ENCODE measurements around the gene AHRR. TPM values are rescaled to one million over a fixed set of nuclear protein-coding genes. Genes with fewer than 3 reads are reported as not detected.

AHRR gene
- total and polyA plus RNA-seq, 3 donors from 2014 or later = 36.9 to 68.5 (median 43.4) TPM

GRCh38 chr5:318931-319601 is 2.4 kb upstream of the AHRR start:
- Histone ChIP-seq H3K27ac (no peak overlapping the region), H3K4me3 (no peak overlapping the region), H3K4me1 (no peaks in the 10 kb centered on the region), H3K36me3 (ENCODE audit: low read depth, missing control alignments) (no peaks in the 10 kb centered on the region), H3K27me3 (no peaks in the 10 kb centered on the region), H3K9me3 (no peaks in the 10 kb centered on the region)
- DNase-seq = peak; percentile 11
- WGBS, 2 donors = 48 to 50% methylated on average over 10 to 18 of the region's 18 CpGs
- TF ChIP-seq, protein P1, sequence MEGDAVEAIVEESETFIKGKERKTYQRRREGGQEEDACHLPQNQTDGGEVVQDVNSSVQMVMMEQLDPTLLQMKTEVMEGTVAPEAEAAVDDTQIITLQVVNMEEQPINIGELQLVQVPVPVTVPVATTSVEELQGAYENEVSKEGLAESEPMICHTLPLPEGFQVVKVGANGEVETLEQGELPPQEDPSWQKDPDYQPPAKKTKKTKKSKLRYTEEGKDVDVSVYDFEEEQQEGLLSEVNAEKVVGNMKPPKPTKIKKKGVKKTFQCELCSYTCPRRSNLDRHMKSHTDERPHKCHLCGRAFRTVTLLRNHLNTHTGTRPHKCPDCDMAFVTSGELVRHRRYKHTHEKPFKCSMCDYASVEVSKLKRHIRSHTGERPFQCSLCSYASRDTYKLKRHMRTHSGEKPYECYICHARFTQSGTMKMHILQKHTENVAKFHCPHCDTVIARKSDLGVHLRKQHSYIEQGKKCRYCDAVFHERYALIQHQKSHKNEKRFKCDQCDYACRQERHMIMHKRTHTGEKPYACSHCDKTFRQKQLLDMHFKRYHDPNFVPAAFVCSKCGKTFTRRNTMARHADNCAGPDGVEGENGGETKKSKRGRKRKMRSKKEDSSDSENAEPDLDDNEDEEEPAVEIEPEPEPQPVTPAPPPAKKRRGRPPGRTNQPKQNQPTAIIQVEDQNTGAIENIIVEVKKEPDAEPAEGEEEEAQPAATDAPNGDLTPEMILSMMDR (IDR thresholded peaks at IDR 0.05) = no peak
- TF ChIP-seq POLR2A (IDR thresholded peaks at IDR 0.05) = no peak
- intact Hi-C loops (cut with DNase I; ENCODE audit: low total_unique reads) = no loop called here

- no peaks in the 10 kb centered on the region for H3K4me1 ChIP-seq
- H3K27ac ChIP-seq = no peak overlapping the region
- peak; percentile 16 for DNase-seq
- H3K4me3 ChIP-seq = peak overlapping the region; percentile 41 to 50
- no peak for TF ChIP-seq POLR2A (IDR thresholded peaks at IDR 0.05)
- TF ChIP-seq, protein P1 (IDR thresholded peaks at IDR 0.05) = no peak
- 0 to 7% methylated on average over 11 to 65 of the region's 65 CpGs for WGBS, 2 donors
- no peaks in the 10 kb centered on the region for H3K9me3 ChIP-seq
- no peaks in the 10 kb centered on the region for H3K36me3 ChIP-seq (ENCODE audit: low read depth, missing control alignments)
- intact Hi-C loops (cut with DNase I; ENCODE audit: low total_unique reads) = no loop called here
- H3K27me3 ChIP-seq = no peaks in the 10 kb centered on the region
Observed at GRCh38 chr5:320524-321229, 837 bp upstream of the AHRR start.

GRCh38 chr5:321726-322251 is 275 bp downstream of the AHRR start:
- intact Hi-C loops (cut with DNase I; ENCODE audit: low total_unique reads) = no loop called here
- Histone ChIP-seq H3K4me1 (no peaks in the 10 kb centered on the region), H3K36me3 (ENCODE audit: low read depth, missing control alignments) (no peaks in the 10 kb centered on the region), H3K27me3 (no peaks in the 10 kb centered on the region), H3K9me3 (no peaks in the 10 kb centered on the region), H3K4me3 (peak overlapping the region; percentile 35 to 41), H3K27ac (no peak overlapping the region)
- TF ChIP-seq POLR2A (IDR thresholded peaks at IDR 0.05) = no peak
- peak; percentile 11 for DNase-seq
- 1 to 2% methylated on average over 10 to 52 of the region's 67 CpGs for WGBS, 2 donors

DNA sequence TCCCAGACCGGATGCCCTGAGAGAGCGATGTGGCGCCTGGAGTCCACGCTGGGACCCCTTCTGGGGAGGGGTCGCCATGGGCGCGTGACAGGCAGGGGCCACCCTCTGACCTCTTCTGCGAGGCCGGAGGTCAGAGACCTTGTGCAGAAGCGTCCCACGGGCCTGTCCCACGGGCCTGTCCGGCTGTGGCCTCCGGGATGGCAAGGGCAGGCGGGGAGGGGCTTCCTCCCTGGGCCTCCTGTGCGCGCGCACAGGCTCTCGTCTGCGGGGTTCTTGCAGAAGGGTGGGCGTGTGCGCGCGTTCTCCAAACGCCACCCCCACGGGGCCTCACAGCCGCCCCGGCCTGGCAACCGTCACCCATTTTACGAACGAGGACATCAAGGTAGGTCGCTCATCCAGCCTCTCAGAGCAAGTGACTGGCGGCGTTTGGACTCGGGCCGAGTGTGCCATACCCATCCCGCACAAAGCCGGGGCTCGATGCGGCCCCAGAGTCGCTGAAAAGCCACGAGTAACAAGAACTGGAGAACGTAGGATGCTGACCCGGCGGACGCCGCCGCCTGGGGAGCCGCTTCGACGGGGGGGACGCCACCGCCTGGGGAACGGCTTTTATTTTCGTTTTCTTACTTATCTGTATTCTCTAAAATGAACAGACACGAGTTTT is 897 bp downstream of the AHRR start:
- WGBS, 2 donors = 30 to 39% methylated on average over 25 to 56 of the region's 56 CpGs
- Histone ChIP-seq H3K27me3 (no peaks in the 10 kb centered on the region), H3K4me3 (peak overlapping the region; percentile 35 to 41), H3K9me3 (no peaks in the 10 kb centered on the region), H3K27ac (no peak overlapping the region), H3K36me3 (ENCODE audit: low read depth, missing control alignments) (no peaks in the 10 kb centered on the region), H3K4me1 (no peaks in the 10 kb centered on the region)
- TF ChIP-seq, protein P1 (IDR thresholded peaks at IDR 0.05) = no peak
- TF ChIP-seq POLR2A (IDR thresholded peaks at IDR 0.05) = no peak
- intact Hi-C loops (cut with DNase I; ENCODE audit: low total_unique reads) = no loop called here
- peak; percentile 20 for DNase-seq
